ENCODE results near the gene NEK6.

Gene NEK6

DNA sequence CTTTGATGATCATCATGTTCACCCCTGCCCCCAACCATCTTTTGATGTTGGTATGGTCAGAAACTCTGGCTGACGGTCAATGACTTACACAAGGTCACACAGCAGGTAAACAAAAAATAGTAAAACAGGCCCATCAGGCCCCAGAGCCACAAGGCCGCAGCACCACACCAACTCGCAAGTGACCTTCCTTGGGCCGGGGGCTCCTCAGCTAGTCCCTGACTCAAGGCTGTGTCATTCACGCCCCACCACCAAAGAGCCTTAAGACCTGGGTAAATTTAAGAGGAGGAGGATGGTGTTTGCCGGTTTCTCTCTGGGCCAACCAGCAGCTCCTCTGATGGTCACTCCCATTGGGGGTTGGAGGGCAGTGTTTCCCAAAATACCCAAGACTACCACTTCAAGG is 101.7 kb downstream of the NEK6 start:
- DNase-seq = no peak

DNA sequence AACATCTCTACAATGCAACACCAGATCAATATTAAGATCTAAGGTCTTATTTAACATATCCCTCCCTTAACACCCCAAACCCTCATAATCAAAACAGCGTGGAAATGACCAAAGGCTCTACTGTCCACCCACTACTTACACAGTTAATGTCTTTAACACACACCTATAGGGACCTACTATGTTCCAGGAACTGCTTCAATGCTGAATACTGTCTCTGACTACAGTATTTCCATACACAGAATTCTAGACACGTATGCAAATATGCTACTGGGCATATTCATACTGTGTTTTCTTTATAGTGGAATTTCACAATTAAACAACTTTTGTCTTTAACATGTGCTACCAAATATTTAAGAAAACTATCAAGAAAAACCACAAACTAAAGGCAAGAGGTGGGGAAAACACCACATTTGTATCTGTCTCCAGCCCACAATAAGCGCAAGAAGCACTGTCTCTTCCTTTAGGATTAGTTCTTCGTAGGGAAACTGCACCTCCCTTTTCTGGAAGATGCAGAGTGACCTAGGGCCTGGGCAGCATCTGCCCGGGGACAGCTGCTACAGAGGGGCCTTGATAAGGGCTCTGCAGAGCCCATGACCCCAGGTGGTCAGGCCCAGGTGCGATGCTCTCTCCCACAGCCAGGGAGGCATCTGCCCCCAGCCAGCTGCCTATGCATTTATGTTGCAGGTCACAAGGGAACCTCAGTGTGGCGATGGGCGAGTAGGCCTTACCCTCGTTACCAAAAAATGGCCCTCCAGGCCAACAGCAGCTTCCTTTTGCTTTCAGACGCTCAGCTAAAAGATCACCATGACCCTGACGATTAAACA is 102.3 kb downstream of the NEK6 start:
- DNase-seq = no peak

DNA sequence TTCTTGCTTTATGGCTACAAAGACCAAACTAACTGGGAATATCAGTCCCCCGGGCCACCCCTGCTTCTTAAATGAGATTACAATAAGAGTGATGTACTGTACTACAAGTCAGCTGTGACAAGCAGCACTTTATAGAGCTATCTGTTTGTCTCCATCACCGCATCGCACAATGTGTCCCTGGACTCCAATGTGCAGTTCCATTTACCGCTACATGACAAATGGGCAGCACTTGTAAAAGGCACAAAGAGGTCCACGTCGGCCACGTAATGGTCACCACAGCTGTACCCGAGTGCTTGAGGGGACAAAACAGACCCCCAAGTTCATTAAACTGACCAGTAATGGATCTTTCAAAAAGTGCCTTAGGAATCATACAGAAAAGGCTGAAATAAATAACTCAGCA is 103.4 kb downstream of the NEK6 start:
- no peak for DNase-seq

DNA sequence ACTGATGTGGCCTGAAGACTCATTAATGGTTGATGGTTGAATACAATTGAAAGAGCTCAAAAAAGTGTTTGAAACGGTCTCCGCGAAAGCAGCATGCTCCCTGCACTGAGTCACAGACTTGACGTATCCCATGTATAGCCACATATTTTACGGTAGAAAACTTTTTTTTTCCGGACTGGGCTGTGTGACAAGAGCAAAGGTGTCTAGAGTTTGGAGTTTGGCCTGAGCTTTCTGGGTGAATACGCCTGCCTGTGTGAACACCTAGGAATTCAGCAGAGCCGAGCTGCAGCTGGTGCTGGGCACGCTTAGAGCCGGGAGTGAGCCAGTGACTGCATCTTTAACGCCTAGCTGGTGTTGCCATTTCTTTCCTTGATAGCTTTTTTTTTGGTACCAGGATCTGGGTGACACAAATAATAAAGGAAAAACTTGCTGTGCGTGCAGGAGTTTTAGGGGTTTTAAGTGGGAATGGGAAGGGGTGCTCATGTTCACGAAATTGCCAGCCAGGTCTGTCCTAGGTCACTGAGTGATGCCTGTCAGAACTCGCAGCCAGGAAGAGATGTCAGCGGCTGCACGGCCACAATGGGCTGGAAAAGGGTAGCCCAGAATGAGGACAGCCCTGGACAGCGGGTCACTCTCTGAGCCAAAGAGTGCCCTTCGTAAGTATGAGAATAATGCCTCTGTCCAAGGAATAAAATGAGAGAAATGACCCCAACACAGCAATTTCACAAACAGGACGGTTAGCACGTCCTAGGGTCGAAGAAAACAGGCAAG is 105.8 kb downstream of the NEK6 start:
- DNase-seq = no peak

DNA sequence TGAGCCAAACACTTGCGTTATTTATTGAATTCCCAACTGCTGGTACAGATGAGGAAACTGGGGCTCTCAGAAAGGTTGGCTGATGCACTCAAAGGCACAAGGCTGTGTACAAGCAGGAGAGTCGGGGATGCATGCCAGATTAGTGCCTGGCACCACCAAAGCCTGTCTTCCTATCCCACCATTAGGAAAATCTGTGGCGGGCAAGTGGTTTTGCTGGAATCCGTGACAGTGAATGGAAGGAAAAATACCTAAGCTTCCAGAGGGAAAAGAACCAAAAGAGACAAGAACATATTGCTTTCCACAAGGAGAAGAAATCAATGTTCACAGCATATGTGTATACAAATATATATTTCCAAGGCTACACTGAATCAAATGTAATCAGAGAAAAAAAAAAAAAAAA is 106.4 kb downstream of the NEK6 start:
- DNase-seq = no peak

DNA sequence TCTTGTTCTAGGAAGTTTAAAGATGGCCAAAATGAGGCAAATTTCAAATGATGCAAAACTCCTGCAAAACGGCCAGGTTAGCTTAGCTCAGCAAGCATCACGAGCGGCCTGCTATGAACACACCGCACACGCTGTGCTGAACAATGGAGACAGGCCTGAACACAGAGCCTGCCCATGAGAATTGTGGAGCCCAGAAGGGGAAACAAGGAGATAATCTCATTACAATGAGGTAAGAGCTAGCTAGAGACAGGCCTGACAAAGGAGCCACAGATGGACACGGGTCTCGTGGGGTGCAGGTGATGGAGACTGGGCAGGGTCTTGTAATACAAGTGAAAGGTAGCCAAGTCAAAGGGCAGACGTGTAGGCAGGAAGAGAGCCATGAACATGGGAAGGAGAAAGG is 107.3 kb downstream of the NEK6 start:
- peak; percentile 28 for DNase-seq

DNA sequence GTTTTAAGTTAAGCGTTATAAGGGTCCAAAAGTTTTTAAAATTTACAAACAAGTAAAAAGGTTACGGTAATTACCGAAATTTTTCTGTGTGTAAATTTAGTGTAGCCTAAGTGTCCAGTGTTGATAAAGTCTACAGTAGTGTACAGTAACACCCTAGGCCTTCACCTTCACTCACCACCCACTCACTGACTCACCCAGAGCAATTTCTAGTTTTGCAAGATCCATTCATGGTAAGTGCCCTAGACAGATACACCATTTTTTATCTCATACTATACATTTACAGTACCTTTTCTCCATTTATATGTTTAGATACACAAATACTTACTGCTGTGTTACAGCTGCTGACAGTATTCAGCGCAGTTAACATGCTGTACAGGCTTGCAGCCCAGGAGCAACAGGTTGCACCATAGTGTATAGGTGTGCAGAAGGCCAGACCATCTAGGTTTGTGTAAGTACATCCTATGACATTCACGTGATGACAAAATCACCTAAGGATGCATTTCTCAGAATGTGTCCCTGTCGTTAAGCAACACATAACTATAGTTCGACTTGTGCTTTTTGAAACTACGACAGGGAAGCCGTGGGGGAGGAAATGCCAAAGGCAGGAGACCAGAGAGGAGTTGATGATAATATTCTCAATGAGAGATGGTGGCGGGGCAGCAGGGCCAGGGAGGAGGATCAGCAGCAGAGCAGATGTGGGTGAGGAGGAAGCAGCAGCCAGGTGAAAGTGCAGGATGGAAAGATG is 108.9 kb downstream of the NEK6 start:
- no peak for DNase-seq

DNA sequence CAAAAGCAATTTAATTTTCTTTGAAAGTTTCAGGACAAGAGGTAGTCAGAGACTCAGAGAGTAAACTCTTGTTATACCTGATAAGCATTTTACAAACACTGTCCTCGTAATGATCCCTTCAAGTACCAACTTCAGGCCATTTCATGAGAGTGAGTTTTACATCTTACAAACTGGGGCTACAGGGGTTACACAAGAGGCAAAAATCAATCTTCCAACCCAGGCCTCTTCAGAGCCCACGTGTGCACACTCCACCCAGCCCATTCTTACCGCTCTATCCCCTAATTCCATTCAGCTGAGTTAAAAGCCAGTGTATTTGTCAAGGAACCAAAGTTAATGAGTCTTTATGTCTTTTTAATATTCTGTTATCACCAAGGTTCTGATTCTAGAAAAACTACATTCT is 110.9 kb downstream of the NEK6 start:
- no peak for DNase-seq

DNA sequence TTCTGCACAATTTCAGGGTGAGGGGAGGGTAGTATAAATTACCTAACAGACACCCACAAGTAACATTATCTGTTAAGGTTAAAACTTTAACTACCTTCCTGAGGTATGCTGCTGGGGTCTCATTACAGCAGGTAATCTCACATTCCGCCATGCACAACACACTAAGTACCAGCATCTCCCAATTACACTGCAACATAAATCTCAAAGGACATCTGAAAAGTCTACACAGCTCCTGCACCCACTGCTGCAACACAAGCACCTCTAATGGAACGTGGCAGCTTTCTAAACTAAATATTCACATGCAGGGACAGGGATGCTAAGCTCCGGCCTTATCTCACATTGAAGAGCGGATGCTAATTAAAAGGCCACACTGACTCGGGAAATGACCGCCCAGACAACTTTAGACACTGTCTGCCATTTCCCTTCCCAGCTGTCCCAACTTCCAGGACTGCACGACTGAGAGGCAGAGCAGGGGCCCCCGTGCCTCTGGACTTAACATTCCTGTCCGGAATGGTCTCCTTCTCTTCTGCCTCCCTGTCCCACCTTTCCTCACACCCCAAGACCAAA is 111.6 kb downstream of the NEK6 start:
- DNase-seq = no peak

DNA sequence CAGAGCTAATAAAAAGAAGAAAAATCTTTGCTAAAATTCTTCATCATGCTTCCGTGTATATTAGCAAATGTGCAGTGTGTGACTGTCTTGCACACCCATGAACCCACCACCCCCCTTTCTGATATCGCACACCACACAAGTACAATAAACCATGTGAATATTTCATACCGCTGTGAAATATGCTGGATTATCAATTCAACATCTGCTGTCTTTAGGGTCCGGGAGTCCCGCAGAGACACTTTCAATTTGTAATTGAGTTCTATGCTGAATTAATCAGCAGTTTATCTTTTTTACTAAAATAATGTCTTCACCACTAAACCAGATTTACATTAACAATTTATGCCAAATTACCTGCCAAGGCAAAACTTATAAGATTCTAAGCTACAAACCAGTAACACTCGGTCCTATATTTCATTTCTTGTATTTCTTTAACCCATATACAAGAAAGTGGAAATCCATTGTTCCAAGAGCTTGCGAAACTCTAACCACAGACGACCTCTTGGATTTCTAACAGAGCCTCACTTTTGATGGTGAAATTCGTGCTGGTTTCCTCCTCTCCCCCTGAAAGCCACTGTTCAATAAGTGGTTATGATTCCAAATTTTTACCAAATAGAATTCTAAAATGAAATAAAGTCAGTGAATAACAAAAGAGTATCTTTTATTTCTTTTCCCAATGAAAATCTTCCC is 113.3 kb downstream of the NEK6 start:
- no peak for DNase-seq

DNA sequence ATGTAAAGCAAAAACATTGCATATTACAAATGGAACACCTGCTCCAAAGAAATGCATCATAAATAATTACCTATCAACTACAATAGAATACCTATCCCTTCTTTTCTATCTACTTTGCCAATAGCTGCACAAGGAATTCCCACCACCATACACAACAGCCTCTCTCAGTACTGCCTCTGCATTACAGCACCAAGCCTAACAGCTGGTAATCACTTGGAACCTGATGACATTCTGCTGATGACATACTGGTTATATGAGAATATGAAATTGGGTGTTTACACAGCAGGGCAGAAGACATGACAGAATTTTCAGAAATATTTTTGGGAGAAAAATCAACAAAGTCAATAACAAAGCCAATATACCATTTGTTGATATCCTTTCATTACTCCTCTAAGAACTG is 114.3 kb downstream of the NEK6 start:
- DNase-seq = no peak

DNA sequence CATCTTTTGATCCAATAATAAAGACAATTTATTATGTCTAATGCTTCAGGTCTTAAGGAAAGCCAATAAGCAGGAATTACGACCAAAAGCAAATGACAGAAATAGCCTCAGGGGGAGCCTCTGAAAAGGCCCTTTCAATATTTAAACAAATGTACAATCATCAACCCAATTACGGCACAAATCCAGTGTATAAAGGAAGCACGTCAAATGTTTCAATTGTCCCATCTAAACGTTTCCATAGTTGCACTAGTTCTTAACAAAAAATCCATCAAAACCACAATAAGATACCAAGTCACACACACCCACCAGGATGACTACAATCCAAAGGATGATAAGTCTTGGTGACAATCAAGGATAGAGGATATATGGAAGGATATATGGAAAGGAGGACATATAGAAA is 115.6 kb downstream of the NEK6 start:
- DNase-seq = no peak

DNA sequence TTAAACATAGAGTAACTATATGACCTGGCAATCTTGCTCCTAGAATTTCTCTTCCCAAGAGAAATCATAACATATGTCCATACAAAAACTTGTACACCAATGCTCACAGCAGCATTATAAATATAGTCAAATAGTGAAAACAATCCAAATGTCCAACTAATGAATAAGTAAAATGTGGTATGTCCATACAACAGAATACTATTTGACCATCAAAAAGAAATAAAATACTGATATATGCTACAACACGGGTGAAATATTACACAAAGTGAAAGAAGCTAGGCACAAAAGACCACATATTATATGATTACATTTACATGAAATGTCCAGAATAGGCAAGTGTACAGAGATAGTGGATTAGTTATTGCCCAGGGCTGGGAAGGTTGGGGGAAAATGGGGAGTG is 116.1 kb downstream of the NEK6 start:
- DNase-seq = no peak

DNA sequence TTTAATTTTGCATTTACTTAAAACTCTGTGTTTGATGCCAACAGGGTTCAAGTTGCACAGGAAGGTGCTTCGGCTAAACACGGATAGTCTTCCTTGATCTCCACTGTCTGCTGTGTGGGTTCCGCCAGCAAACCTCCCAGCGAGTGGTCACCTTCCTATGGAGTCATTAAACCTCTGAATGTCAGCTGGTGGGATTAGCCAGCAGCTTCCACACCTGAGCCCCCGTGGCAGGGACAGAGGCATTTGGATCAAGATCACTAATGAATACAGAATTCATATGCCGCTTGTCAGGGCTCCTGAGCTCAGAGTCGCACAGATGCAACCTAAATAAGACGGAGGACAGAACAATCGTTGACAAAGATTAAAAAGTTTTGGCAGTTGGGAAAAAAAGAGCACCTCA is 118.0 kb downstream of the NEK6 start:
- no peak for DNase-seq

DNA sequence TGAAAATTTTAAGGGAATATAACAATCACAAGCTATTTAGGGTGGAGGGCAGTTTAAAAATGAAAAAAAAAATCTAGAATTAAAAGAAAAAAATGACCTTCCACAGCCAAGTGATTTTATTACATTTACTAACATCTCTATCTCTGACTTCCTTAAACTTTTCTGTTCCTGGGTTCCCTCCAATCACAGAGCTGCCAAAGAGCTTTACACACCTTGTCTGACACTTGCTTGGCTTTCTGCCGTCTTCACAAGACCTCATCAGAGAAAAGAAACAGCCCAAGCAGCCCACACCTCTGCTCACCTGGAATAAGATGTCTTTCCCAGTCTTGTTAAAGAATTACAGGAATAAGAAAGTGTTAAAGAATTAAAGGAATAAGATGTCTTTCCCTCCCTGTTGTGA is 118.6 kb downstream of the NEK6 start:
- DNase-seq = no peak

DNA sequence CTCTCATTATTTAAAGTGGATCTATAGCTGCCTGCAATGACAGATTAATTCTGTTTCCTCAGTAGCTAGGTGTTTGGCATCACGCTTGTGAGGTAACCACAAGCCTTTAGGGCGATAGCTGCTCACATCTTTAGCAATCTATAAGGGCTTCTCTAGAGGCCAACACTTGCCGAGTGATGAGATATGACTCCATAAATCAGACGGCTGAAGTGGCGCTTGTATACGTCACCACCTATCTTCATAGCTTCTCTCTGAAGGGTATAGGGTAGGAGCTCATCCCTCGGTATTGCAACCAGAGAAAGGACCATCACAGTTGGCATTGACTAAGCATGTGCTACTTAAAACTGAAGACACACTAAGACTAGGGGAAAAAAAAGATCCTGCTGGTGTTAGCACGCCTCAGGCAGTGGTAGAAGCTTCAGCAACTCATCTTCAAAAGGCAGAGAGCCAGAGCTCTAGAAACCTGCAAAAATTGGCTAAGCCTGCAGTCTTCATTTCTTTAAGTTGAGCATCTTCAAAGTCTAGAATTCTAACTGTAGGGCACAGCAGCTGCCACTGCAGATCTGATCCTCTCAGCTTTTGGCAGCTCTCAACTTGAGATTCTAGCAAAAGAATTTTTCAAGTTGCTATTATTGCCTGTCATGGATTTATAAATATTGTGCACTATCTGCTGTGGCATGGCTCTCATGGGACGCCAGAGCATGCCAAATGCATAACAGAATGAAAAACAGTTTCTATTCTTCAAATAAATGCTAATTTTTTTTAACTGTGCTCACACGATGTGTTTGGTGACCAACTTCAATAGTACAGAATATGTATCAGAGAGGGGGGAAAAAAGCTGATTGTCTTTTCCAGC is 120.0 kb downstream of the NEK6 start:
- DNase-seq = no peak

DNA sequence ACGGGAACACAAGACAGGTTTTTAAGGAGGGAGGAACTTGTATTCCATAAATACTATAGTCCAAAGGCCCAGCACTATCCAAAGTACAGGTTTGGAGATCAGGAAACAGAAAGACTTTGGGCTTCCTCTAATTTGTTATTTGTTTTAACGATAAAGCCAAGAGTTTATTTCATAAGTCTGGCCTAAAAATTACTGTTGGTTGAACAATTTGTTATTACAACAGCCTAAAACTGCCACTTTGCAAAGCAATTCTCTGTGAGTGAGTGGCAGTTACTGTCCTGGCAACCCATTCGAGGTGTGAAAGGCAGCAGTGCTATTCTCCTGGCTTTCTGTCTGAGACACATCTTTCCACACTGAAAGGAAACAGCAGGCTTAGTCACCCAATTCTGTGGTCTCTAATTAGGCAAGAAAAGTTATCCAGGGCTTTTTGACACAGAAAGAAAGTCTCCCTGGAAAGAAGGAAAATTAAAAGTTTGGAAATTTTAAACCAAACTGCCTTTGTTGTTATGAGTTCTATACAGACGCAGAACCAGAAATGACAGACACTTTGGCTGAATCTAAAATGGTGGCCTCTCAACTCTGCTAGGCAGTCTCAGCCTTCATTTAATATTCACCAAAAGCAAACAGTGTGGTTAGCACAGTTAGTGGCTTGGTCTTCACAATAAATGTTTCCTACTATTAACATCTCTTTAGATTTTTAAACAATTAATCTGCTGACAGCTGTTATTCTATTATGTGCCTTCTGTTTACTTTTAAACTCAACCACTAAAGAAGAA is 123.6 kb downstream of the NEK6 start:
- no peak for DNase-seq

DNA sequence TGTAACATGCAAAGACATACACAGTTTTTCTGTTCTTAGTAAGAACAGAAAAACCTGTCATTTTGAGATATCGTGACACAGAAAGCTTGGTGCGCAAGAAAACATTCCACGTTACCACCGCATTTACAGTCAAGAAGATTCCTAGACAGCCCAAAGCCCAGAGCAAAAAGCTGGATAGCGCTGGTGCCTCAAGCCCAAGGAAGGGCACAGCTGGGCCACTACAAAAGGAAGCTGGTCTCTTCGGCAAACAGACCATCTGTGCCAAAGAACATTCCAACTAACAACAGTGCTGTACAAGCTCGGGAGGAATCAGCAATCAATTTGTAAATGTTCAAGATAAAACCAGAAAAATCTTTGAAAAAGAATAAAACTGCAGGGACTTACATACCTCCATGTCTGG is 126.5 kb downstream of the NEK6 start:
- no peak for DNase-seq

DNA sequence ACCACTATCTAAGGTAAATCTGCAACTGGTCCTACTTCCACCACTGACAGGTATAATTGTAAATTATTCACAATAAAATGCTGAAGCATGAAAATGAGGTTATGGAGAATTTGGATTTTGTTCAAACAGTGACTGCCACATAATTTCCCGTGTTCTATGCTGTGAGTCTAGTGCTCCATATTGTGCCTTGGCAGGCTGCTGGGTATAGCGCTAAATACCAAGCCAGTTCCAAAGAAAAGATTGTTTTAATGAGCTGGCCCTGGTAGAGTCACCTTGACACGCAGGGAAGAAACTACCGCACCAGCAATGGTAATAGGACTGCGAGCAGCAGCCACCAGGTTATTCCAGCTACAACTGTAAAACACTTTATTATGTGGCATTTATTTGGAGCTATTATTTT is 127.1 kb downstream of the NEK6 start:
- DNase-seq = no peak

DNA sequence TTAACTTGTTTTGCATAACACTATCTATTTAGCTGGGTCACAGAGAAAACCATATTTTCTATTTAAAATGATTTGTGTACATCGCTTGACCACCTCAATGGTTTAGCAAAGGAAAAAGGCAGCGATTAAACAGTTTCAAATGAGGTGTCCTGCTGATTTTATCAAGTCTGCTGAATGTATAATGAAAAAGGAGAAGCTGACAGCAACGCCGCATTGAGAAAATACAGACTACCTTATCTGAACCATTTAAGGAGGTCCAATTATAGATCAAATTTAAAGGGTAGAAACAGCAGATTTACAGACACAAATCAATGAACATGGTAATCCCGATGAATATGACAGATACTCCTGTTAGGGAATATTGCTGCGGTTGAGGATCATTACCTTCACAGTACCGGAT is 127.9 kb downstream of the NEK6 start:
- no peak for DNase-seq

DNA sequence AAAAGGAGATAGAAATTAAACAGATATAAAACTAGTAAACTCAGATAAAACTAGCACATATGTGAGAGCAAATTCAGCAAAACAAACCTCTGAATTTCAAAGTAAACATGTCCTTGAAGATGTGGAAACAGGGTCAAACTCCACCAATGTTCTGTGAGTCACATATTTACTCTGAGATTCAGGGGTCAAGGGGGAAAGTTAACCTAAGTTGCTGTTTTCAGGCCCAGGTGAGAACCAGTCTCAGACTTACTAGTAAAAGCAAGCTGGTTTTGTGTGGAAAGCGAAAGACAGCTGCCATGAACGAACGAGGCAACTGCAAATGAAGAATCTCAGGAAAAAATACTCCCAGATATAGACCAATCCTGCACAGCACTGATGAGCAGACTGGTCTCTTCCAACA is 128.5 kb downstream of the NEK6 start:
- no peak for DNase-seq

Data from NCI-H345 (cell line).